Measurements from ENCODE around the gene MAGEB3.
"Not testable (repeated sequence)": the region's sequence is repeated elsewhere in the genome, so short reads cannot be mapped to it uniquely, and the experiment has no call there.

MAGEB3 gene

DNA sequence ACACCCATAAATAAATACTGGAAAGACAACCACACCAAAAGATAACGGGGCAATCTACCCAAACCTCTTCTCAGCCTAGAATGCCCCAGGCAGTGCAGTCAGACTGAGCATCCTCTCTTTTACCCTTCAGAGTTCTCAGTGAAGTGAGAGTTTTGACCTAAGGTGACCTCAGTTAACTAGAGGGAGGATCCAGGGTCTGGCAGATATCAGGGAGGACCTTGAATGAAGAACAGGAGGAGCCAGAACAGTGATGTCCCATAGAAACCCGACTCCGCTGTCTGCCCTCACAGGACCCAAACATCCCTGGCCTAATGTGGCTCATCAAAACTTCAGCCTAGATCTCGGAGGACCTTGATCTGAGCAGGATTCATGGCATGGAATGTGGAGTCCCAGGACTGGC lies at the start of gene MAGEB3:
Gene MAGEB3, plus strand, starts transcription at position 263 of the 400 bp plus-strand sequence. CDS start 5,268 bp downstream, outside the sequence.
- no peak for DNase-seq

DNA sequence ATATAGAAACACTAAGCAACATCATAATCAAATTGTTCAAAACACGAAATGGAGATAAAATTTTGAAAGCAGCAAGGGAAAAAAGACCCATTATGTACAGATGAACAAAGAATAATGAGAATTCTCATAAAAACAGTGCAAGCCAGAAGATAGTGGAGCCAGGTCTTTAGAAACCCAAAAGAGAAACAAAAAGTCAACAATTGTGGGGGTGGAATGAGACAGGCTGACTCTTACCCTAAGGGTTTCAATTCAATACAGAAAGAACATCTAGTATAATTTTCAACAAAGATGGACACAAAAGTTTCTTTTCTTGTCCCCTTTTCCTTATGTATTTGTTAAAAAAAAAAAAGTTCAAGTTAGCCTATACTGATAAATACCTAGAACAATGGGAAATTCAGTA lies 49.1 kb upstream of the MAGEB3 start:
- DNase-seq: no peak

GRCh38 chrX:30183554-30183953 lies 46.9 kb upstream of the MAGEB3 start:
- no peak for DNase-seq

GRCh38 chrX:30190426-30190825 lies 40.0 kb upstream of the MAGEB3 start:
- DNase-seq: no peak

- not testable (repeated sequence) for DNase-seq
These were observed 36.5 kb upstream of the MAGEB3 start for GRCh38 chrX:30193910-30194309.

DNA sequence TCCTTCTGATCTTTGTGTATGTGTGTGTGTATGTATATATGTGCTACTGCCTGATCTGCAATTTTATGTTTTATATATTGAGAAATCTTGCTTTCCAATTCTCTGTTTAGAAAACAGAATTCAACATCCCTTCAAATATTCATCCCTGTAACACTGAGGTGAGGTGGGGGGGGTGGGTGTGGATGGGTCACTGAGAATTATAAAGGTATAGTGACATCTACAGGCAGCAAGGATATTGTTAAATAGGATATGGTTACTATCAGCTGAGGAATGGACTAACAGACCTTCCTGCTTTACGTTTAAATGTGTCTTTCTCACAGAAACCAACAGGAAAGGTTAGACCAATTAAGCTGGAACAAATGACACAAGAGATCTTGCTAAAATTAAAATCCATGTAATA lies 34.1 kb upstream of the MAGEB3 start:
- no peak for DNase-seq

DNA sequence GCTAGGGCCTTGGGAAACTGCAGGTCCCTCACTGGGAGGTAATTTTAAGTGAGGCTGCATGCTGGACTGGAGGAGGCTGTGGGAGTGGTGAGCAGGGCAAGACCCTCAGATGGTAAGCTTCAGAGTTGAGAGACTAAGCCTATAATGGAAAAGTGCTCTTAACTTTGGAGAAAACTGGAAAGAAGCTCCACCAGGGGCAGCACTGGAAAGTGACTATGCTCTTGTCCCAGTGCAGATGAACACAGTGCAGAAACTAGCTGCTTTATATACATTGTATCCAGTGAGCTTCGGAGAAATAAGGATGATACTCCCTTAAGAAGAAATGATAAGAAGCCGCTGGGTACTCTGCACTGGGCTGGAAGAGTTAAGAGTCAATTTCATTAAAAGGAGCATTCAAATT lies 18.3 kb upstream of the MAGEB3 start:
- no peak for DNase-seq

GRCh38 chrX:30215357-30215843 lies 15.1 kb upstream of the MAGEB3 start, which contains the start of gene MAGEB2:
TSS of gene MAGEB2 (plus strand) at chrX:30215563. CDS start at chrX:30218581, 3,018 bp downstream.
- no peak for DNase-seq

- no peak for DNase-seq
These were observed 13.0 kb upstream of the MAGEB3 start for GRCh38 chrX:30217465-30217864.

GRCh38 chrX:30219372-30219771 lies 11.1 kb upstream of the MAGEB3 start:
- DNase-seq: no peak

DNA sequence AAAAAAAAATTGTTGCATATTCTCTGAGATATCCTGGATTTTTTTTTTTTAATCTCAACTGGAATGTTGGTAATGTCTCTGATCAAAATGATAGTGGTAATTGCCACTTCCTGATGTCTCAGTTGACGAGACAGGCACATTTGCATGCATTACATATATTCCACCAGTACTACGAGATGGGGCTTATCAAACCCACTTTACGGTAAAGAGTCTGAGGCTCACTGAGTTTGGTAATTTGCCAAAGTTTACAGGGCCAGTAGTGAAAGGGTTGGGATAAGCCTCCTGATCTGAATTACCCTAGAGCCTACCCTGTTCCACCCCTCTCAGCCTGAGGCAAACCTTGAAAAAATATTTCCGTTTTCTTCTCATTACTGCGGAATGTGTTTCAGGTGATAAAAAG lies 9.8 kb upstream of the MAGEB3 start:
- DNase-seq: no peak

DNA sequence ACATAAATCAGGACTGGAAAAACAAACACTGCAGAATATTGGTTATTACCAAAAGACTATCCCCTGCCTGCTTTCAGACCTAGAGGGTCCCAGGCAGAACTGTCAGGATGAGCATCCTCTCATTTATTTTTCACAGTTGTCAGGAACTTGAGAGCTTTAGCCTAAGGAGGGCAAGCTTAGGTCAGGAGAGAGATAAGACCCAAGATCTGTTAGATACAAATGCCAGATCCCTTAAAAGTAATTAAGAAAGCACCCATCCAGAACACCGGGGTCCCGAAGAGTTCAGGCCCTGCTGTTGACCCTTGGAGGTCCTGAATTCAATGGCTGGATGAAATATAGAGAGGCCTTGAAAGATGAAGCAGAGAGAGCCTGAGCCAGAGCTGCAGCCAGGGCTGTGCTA lies 5.9 kb upstream of the MAGEB3 start:
- DNase-seq: no peak

GRCh38 chrX:30228526-30228925 lies 1.9 kb upstream of the MAGEB3 start:
- no peak for DNase-seq

DNA sequence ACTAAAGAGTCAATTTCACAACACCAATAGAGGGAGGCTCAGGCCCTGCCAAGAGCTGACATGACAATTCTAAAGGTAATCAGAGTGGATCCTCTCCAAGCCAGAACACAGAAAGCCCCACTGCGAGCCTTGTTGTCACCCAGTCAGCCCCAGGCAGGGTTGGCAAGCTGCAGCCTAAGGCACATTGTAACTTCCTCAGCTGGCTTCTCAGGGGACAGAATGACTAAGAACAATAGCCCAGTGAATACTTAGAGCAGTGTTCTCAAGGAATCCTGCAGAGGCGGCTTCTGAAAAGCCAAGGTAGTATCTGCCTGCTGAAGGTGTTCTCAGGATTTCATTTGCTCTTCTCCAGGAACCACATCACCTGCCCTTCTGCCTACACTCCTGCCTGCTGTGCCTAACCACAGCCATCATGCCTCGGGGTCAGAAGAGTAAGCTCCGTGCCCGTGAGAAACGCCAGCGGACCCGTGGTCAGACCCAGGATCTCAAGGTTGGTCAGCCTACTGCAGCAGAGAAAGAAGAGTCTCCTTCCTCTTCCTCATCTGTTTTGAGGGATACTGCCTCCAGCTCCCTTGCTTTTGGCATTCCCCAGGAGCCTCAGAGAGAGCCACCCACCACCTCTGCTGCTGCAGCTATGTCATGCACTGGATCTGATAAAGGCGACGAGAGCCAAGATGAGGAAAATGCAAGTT lies 11.4 kb downstream of the MAGEB3 start, which contains the start of gene MAGEB4:
Gene MAGEB4, plus strand, starts transcription at position 277 of the 692 bp plus-strand sequence. Its CDS starts 136 bp downstream, at position 413.
- no peak for DNase-seq

DNA sequence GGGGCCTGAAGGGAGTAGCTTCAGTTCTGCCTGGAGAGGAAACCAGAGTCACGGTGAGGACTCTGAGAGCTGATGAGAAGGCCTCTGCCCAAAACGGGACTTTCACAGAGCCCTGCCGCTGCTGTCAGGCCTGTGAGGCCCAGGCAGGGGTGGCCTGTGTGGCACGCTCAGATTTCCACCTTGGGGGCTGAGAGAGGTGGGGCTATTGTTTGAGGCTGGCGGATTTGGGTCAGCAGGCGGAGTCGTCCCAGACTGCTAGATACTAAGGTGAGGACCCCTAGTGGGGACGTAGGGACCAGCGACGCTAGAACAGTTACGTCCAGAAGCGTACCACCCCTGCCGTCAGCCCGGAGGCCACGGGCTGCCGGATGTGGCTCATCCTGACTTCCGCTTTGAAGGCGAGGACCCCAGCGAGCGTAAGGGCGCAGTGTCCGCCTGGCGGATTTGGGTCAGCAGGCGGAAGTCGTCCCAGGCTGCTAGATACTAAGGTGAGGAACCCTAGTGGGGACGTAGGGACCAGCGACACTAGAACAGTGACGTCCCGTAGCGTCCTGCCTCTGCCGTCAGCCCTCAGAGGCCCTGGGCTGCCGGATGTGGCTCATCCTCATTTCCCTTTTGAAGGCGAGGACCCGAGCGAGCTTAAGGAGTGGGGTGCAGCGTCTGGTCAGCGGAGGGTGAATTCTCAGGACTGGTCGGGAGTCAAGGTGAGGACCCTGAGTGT lies 16.5 kb downstream of the MAGEB3 start, which contains the start of gene MAGEB1:
Gene MAGEB1, plus strand, starts transcription at position 378 of the 721 bp plus-strand sequence. CDS start 3,348 bp downstream, outside the sequence.
- DNase-seq: no peak

DNA sequence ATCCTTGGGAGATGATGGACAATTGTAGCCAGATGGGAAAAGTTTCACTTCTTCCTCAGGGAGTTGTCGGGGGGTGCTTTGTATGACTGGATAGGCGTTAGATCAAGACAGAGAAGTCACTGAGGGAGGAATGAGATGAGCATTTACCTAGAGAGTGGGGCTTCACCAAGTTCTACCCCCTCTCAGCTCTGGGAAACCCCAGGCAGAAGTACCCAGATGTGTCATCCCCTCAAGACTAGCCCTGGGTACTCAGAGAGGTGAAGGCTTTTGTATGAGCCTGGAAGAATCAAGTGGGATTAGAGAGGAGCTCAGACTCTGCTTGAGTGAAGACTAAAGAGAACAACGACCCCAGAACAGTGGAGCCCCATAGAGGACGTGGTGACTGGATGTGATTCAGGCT lies 18.4 kb downstream of the MAGEB3 start:
- no peak for DNase-seq

DNA sequence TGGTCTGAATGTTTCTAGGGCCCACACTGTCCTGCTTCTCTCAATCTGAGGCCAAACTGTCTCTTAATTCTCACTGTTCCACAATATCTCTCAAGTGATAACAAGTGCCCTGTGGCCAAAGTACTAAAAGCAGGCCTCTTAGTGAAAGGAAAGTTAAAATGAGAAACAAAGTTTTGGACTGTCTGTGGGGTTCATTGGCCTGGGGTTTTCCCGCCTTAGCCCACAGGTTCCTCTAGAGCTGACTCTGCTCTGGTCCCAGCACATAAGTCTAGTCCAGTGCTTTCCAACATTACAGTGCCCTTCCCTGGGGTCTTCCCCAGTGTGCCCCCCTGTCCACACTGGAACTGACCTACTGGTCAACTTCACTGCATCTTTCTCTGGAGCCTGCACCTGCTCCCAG lies 22.8 kb downstream of the MAGEB3 start:
- no peak for DNase-seq

- no peak for DNase-seq
These were observed 29.5 kb downstream of the MAGEB3 start for GRCh38 chrX:30259927-30260326.

GRCh38 chrX:30261012-30261411 lies 30.6 kb downstream of the MAGEB3 start:
- no peak for DNase-seq

DNA sequence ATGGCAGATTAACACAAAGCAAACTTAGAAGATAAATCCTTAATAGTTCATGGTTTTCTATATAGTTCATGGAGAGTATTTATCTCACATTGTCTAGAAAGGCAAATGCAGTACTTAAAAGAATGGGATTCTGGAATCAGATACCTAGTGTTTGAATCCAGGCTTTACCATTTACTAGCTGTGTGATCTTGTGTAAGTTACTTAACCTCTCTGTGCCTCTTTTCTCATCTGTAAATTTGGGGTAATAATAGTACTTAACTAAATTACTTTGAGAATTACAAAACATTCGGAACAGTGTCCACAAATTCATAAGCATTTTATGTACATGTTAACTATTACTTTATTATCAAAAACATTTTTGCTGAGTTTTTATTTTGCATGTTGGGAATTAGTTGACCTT lies 32.3 kb downstream of the MAGEB3 start:
- no peak for DNase-seq

GRCh38 chrX:30270639-30271038 lies 40.2 kb downstream of the MAGEB3 start:
- DNase-seq: no peak

DNA sequence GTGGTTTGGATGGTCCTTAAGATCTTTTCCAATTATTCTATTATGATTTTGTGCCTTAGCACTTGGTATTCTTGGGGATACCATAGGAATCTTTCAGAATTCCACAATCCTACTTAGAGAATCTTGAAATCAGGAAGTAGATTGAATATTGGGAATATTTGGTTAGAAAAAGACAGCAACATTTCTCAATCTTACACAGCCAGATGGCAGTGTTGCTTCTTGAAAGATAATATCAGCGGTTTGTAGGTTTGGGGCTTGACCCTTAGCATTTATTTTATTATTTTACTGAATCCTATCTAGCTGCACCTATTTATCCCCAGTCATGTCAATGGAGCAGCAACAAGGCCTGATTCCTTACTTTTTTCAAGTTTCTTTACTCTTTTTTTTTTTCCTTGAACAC lies 45.0 kb downstream of the MAGEB3 start:
- no peak for DNase-seq

- DNase-seq: no peak
These were observed 47.9 kb downstream of the MAGEB3 start for GRCh38 chrX:30278365-30278764.

DNA sequence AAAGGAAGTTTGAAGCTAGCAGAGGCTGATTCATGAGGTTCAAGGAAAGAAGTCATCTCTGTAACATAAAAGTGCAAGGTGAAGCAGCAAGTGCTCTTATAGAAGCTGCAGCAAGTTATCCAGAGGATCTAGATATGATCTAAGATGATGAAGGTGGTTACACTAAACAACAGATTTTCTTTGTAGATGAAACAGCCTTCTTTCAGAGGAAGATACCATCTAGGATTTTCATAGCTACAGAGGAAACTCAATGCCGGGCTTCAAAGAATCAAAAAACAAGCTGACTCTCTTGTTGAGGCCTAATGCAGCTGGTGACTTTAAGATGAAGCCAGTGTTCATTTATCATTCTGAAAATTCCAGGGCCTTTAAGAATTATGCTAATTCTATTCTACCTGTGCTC lies 50.0 kb downstream of the MAGEB3 start:
- no peak for DNase-seq

Data from CD4-positive, alpha-beta T cell treated with Interleukin-6 for 4 hours (primary cell).